Activated naive CD4-positive, alpha-beta T cell (primary cell): Measurements from ENCODE around the gene IFNGR1.
"Not testable (repeated sequence)": the region's sequence is repeated elsewhere in the genome, so short reads cannot be mapped to it uniquely, and the experiment has no call there.

Experiments used
- DNase-seq, 4 experiments: peaks; one replicate each; lab custom pipeline; 2025; lab: John Stamatoyannopoulos, UW

Gene IFNGR1

DNA sequence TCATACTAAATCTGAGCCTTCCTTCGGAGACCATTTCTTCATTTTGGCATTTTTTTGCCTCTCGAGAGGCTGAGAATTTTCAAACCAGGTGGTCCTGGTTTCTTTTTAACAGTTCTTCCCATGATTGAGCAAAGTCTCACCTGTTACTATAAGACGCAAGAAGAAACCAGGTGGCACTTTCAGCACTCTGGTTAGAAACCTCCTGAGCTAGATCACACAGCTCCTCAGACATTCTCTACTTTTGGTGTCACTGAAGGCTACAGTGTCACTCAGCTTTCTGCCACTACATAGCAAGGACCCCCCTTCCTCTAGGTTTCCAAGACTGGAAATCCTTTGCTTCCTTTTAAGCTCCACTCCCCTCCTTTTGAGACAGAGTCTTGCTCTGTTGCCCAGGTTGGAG is 7.3 kb downstream of the IFNGR1 start:
- no peak for DNase-seq

DNA sequence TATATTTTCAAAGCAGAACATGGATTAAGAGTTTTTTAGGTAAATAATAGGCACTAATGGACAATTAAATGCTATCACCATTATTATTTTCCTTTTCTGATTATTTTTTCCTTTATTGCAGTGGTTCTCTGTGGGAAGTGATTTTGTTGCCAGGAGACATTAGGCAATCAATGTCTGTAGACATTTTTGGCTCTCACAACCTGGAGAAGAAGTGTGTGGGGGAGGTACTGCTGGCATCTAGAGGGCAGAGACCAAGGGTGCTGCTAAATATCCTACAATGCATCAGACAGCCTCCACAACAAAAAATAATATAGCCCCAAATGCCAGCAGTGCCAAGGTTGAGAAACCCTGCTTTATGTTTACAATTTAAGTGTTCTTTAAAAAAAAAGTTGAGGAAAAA is 8.3 kb downstream of the IFNGR1 start:
- no peak for DNase-seq

DNA sequence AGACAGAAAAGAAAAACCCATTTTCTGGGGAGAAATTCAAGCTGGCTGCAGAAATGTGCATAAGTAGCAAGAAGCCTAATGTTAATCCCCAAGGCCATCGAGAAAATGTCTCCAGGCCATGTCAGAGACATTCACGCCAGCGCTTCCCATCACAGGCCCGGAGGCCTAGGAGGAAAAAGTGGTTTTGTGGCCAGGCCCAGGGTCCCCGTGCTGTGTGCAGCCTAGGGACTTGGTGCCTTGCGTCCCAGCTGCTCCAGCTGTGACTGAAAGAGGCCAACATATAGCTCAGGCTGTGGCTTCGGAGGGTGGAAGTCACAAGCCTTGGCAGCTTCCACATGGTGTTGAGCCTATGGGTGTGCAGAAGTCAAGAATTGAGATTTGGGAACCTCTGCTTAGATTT is 10.9 kb downstream of the IFNGR1 start:
- no peak for DNase-seq

DNA sequence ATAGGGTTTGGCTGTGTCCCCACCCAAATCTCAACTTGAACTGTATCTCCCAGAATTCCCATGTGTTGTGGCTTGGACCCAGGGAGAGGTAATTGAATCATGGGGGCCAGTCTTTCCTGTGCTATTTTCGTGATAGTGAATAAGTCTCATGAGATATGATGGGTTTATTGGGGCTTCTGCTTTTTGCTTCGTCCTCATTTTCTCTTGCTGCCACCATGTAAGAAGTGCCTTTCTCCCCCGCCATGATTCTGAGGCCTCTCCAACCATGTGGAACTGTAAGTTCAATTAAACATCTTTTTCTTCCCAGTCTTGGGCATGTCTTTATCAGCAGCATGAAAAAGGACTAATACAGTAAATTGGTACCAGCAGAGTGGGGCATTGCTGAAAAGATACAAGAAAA is 11.7 kb downstream of the IFNGR1 start:
- DNase-seq, result not testable (repeated sequence)

DNA sequence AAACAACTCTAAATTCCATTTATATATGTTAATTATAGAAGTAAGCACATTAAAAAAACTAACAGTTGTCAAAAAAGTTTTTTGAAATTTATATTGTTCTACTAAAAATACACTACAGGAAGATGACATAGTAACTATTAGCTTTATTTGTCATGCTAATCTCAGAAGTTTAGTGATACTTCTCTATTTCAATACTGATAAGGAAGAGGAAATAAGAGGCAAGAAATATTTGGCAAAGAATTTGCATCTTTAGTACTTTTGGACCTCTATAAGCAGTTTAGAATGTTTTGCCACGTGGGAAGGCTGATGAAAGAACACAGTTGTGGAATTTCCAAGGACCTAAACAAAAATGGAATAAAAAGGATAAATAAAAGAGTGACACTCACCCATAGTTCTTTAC is 12.6 kb downstream of the IFNGR1 start:
- DNase-seq, result no peak

DNA sequence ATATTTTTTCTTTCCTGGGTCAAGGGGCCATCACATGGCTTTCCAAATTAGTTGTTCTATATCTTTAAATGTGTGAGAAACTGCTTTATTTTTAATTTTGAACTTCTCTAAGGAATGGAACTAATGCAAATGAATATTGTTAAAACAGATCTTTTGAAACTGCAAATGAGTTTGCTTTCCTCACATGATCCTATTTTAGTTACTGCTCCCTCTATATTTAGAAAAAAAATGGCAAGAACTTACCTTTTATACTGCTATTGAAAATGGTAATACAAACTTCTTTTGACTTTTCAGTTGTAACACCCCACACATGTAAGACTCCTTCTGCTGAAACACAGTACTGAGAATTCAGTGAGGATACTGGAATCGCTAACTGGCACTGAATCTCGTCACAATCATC is 15.9 kb downstream of the IFNGR1 start:
- no peak for DNase-seq

DNA sequence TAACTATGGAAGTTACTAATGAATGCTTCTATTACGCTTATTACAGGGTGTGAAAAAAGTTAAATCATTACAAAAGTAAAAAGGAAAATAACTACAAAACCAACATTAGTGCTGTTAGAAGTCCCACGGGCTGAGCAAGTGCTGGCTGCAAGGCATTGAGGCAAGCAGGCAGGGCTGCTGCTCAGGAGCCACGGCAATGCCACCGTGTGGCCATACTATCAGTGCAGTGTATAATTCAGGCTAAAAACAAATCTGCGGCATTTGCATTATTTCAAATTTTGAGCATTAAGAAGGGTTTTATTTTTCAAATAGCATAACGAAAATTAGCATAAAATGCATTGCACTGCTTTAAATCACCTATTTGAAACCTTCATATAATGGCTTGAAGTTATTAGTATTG is 17.1 kb downstream of the IFNGR1 start:
- no peak for DNase-seq

DNA sequence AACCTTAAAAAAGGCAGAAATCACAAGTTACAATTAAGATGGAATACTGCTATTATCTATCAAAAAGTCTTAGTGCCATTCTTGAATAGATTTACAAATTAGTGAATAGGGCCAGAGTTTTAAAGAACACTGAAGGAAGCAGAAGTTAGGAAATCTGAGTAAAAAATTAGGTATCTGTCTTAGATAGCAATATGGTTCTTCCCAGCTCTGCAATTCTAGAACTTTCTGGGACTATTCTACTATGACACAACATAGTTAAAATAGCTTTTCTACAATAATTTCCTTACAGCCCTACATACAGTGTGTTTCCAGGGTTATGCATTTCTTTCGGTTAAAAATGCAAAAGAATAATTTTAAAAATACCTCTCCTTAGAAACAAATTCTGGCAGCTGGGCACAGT is 18.2 kb downstream of the IFNGR1 start:
- no peak for DNase-seq

DNA sequence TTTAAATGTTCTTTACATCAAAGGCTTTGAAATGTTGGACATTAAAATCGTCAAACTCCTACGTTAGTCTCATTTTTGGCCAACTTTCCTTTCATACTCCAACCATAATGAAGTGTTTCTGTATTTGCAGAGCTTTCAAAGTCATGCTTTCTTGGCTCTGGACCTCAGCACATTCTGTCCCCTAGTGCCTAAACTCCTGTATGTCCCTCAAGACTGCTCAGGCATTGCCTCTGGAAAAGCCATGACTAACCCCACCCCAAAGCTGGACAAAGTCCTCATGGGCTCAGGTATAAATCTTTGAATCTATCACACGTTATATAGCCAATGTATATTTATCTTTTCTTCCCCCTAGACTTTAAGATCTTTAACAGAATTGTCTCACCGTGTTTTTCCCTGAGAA is 18.9 kb downstream of the IFNGR1 start:
- DNase-seq, result no peak

DNA sequence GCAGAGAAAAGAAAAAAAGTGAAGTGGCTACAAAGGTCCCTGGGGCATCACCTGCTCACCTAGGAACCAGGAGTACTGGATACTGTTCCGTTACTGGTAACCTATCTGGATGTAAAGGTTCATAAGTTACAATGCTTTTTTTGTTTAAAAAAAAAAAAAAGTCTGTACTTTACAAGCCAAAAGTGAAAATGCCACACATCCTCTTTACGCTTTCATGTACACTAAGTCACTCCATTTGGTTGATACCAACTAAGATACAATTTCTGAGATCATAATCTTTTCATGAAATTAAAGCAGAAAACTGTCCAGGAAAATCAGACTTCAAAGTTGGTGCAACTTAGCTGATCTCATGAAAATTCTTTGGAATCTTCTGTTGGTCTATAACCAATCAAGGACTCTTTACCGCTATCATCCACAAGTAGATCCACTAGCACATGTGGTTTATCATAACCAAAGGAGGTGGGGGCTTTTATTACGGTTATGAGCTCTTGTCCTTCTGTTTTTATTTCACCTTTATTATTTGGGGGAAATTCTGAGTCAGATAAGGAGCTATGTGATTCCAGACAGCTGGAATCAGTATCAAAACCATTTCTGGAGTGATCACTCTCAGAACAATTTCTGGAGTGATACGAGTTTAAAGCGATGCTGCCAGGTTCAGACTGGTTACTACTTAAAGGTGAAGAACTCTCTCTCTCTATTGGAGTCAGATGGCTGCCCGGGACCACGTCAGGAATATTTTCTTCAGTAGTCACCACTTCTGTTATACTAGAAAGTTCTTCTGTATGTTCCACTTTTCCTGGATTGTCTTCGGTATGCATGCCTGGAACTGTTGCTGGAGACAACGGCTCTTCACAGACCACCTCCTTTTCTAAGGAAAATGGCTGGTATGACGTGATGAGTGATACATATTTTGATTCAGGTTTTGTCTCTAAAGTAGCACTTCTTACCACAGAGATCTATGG is 21.2 kb downstream of the IFNGR1 start:
- no peak for DNase-seq

DNA sequence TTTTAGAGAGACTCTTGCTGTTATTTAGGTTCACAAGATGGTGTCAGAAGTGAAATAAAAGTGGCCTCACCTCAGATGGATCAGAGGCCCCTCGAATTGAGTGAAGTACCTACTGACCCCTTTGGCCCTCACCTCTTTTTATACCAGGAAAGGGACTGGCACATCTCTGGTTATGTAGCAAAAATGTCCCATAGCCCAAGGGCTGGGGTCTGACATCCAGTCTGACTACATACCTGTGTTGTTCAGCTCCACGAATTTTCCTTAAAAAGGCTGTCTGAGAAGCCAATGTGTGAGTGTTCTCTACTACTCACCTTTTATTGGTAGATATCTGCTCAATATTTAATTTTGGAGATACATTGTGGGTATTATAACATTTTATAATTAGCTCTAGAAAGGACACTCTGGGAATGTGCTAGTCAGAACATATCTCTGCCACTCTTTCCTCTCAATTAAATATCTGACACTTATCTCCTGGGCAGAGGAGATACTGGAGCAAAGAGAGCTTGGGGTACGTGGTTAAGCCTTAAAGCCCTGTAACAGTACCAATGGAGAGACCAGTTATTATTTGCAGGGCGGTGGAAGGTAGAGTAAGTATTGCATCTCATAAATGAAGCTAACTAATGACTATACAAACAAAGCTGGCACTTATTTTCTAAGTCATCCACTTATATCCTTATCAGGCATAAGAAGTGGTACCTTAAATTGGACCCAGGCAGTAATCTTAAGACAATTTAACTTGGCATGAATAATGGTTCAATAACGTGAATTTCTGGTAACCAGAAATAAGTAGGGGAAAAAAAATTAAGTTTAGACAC is 25.7 kb downstream of the IFNGR1 start:
- DNase-seq, result no peak

DNA sequence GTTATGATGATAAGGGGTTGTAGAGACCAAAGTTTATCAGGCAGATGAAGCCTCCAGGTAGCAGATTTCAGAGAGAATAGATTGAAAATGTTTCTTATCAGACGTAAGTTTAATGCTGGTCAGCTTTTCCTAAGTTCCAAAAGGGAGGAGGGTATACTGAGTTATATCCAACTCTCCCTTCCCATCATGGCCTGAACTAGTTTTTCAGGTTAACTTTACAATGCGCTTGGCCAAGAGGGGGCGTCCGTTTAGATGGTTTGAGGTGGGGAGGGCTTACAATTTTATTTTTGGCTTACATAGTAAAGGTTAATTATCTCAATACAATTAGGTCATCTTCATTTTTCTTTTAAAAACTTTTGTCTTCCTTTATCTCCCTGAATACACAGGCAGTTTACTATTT is 26.4 kb downstream of the IFNGR1 start:
- no peak for DNase-seq

DNA sequence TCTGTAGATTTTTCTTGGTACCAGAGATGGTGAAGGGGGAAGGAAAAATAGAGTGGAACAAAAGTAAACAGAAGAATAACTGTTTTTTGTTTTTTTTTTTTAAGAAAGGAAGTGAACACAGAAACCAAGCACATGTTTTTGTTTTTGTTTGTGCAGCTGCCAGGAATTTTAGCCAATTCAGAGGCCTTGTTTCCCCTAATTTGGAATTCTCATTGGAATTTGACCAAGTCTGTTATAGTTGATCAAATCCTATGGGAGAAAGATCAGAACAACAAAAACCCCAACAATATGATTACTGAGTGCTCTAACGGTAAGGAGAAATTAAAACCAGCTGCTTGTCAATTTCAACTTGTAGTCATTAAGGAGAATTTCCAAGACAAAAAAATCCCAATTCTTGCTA is 27.5 kb downstream of the IFNGR1 start:
- DNase-seq, result no peak

DNA sequence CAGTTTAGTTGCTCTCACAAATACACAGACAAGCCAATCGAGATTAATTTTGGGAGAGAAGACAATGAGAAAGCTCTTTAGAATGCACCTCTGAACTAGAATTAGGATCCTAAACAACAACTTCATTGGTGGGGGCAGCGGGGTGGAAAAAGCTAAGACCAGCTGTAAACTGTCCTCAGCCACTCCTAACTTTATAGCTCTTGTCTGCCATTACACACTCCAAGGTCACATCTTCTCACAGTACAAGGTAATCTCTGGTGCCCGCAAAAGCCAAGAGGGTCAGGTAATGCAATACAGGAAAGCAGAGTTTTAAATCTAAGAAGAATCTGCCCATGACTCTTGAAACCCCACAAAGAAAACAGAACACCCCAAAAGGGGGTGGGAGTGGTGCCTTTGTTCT is 27.9 kb downstream of the IFNGR1 start:
- DNase-seq, result no peak

DNA sequence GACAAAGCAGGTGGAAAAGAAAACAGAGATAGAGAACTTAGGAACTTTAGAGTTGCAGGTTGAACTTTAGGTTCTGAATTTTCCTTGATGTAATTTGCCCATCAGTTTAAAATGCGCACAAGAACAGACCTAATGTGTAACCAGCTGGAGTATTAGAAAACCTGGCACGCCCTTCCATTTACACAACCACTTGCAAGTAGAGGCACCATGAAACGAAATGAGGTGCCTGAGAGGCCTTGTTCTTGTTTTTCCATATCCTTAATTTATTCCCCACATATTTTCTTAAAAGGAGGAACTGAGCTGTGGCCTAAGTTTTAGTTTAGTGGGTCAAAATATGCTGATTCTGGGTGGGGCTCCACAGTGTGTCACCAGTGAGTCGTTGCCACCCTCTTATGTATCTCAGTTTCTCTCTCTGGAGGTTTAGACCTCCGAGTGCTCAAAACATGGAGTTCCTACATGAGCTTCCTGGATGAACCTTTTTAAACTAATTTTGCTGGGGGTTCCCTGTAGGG is 28.5 kb downstream of the IFNGR1 start:
- no peak for DNase-seq

DNA sequence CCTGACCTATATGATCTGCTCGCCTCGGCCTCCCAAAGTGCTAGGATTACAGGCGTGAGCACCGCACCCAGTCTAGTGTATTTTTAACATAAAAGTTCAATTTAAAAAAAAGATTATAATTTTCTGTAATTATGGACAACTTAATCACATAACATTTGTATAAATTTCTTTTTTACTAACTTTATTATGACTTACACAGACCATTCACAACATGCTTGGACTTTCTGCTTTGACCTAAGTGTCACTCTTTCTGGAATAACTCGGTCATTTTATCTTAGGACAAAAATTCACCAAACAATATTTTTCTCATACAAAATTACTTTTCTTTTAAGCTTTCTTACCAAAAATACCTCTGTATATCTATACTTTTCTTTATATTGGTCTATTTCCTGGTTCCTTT is 30.3 kb downstream of the IFNGR1 start:
- no peak for DNase-seq

DNA sequence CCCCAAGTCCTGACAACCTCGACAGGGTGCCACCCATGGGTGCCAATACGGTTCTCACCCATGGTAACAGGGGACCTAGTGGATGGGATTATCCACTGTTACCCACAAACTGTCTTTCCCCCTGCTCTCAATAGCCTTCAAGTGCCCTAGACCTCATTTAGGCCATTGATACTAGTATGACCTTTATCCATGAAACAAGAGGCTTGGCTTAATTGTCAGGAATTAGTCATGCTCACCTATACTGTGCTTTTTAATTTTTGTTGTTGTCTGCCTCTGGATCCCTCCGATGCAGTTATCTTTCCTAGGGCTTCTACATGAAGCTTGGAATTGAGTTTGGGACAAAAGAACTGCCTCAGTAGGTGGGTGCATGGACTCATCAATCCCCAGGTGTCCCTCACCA is 33.9 kb downstream of the IFNGR1 start:
- DNase-seq, result no peak

DNA sequence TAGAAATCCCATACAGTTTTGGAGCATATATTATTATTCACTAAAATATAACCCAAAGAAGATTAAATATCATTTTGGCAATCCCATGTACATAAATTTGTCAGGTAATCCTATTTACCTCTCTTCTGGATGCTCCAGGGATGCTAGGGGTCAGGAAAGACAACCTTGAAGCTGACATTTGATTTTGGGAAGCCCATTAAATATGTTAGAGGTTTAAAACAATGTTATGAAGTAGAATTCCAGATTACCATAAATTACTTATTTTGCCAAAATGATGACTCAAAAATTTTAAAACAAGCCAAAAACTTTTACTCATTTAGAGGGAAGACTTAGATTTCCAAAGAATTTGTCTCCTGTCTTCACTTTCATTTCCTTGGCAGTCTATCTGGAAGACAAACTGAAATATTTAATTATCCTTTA is 36.5 kb downstream of the IFNGR1 start:
- DNase-seq, result no peak

DNA sequence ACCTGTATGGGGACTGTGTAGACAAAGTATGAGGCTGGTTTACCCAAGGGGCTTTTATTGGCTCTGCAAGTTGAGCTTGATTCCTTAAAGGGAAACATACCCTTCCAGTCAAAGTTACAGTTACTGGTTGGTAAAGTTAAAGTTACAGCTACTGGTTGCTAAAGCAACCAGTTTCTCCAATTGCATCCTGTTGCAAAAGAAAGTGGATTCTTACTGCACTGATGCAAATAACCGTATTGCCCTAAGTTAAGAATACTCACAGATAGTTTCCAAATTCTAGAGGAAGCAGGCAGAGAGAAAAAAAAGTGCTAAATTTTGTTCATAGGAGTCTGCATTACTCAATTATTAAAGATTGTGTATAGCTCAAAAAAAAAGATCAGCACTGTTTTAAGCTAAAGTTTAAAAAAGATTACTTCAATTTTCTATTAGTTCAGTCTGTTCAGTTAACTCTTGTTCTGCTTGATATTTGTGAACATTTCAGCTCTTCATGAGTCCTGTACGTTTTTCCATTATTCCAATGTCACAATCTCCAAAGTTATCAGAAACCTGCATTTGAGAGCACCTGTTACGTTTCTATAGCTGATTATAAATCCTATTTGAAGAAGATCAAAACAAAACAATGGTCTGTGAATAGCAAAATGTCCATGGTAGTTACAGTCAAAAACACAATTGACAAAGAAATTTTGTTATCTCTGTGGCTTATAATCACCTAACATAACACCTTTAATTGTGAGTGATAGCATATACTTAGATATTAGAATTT is 37.1 kb downstream of the IFNGR1 start:
- DNase-seq, result no peak

DNA sequence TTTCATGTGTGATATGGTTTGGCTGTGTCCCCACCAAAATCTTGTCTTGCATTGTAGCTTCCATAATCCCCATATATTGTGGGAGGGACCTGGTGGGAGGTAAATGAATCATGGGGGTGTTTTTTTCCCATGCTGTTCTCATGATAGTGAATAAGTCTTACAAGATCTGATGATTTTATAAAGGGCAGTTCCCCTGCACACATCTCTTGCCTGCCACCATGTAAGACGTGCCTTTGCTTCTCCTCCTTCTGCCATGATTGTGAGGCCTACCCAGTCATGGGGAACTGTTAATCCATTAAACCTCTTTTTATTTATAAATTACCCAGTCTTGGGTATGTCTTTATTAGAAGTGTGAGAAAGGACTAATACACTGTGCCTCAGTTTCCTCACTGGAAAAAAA is 41.6 kb downstream of the IFNGR1 start:
- no peak for DNase-seq

DNA sequence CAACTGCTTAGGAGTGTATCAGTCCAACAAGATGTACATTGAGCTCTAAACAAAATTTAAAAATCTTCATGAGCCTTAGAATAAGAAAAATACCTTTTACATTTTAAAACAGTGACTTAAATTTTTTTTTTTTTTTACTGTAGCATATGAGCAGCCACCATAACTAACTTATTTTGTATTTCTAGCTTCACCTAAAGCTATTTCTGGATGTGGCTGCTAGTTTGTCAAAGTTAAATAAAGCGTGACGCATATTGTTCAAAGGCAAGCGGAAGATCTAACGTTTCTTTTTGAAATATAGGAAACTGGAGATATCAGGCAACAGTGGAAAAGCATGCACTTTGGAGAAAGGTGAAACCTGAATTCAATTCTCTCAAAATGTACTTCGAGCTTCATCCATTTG is 42.5 kb downstream of the IFNGR1 start:
- DNase-seq, result no peak

DNA sequence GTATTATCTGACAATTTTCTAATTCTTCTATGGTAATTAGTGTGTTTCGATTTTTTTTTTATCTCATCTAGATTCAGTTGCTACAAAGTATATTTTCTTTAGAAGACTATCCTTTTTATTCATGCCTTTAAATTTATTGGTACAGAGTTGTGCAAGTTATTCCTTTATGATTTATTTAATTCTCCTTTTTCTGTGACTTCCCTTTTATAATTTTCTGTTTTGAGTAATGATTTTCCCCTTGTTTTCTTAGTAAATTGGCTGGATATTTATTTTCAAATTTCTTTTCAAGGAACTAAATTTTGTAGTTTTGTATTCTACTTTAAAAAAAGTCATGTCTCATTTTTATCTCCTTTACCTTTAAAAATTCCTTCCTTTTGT is 43.3 kb downstream of the IFNGR1 start:
- no peak for DNase-seq
